HG02852 (cell line): ENCODE results near the gene CNOT1.

Experiments used
- ATAC-seq: cut with Tn5 transposase; IDR thresholded peaks from one replicate; pipeline ENCODE4 v1.9.1; 2021; ENCODE audit warnings: mild to moderate bottlenecking, moderate library complexity; ENCODE audit not compliant: unreplicated experiment

The CNOT1 gene

GRCh38 chr16:58488531-58488930 is 141.1 kb downstream of the CNOT1 start:
- no peak for ATAC-seq

DNA sequence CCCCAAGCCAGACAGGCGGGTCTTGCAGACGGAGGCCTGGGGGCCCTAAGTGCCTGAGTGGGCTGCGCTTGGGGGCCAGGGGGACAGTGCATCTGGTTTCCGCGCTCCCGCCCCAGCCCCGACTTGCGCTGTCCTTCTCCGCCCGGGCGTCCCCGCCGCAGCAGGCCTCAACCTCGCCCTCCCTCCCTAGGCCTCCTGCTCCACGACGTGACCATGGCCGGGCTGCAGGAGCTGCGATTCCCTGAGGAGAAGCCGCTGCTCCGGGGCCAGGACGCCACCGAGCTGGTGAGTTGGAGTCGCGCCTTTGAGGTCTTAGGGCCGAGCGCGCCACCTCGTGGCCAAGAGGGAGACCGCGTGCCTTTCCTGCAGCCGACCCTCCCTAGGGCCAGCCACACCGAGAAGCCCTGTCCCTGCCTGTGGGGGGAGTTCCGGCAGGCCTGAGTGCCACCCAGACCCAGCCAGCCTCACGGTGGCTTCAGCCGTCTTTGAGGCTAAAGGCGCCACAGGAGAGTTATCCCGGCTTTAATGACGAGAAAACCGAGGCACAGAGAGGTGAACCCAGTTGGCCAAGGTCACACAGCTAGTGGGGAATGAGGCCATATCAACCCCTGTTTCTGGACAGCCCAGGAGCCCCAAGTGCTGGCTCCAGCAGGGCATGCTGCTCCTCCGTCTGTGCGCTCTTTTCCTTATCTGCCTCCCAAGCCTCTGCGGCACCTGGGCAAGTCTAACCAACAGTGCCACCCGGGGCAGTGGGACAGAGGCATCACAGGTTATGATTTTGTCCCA is 141.9 kb downstream of the CNOT1 start:
- no peak for ATAC-seq

- ATAC-seq: no peak
Observed at GRCh38 chr16:58485184-58485887, 144.3 kb downstream of the CNOT1 start.

GRCh38 chr16:58481931-58482330 is 147.7 kb downstream of the CNOT1 start:
- ATAC-seq: no peak

- ATAC-seq: no peak
Observed at GRCh38 chr16:58481226-58481869, 148.3 kb downstream of the CNOT1 start.

DNA sequence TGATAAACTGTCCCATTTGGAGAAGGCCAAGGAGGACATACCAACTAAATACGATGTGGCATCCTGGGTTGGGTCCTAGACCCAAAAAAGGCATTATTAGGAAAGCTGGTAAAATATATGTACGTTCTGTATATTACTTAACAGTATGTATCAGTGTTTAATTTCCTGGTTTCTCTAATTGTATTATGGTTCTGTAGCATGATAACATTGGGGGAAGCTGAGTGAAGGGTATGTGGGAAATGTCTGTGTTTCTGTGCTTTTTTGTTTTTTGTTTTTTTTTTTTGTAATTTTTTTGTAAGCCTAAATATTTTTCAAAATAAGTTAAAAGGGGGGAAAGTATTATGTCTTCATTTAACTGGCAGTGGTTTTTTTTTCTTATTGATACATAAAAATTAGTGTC is 151.2 kb downstream of the CNOT1 start:
- no peak for ATAC-seq

- ATAC-seq: no peak
Observed at GRCh38 chr16:58476791-58477190, 152.8 kb downstream of the CNOT1 start.

GRCh38 chr16:58475091-58475619 is 154.5 kb downstream of the CNOT1 start:
- ATAC-seq: no peak

DNA sequence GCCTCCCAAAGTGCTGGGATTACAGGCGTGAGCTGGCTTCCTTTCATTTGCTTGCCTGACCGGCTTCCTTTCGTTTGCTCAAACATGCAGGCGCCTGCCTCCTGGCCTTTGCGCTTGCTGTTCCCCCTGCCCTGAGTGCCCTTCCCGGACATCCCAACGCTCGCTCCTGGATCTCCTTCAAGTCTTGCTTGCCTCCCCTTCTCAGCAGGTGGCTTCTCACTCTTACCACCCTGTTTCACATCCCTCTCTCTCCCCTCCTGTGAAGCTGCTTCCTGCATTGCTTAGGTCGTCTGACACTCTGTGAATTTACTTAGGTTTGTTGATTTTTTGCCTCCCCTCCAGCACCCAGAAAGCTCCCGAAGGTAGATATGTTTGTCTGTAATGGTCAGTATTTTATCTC is 155.3 kb downstream of the CNOT1 start:
- no peak for ATAC-seq

DNA sequence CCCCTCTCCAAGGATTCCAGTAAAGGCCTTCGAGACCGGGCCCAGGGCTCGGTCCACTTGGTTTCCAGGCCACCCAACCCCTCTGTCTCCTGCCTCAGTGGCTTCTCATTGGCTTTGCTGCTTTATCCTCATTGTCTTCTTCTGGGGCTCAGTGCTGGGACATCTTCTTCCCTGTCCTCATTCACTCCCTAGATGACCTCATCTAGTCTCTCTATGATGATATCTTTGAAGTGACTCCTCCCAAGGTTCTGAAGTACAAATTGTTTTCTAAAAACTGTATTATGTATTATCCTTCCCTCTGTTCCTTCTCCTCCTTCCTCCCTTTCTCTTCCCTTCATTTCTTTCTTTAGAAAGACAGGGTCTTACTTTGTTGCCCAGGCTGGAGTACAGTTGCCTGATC is 156.8 kb downstream of the CNOT1 start:
- ATAC-seq: no peak

DNA sequence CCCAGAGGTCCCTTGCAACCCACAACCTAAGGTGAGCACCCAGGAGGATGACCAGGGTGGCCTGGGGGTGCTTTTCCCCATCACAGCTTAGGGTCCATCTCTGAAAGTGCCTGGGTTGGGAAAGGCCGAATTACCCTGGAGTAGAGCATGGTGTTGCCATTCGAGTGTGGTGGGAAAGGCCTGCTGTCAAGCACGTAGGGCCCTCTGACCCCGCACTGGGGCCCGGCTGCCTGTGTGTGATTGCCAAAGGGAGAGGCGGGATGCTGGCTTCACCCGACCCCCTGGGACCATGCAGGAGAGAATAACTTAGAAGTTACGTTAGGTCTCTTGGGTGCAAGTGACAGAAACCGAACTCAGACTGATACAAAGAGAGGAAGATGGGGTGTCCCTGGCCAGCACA is 157.4 kb downstream of the CNOT1 start:
- no peak for ATAC-seq

- no peak for ATAC-seq
Observed at GRCh38 chr16:58471209-58471975, 158.2 kb downstream of the CNOT1 start.
